AG08396 (cell line): Measurements from ENCODE around the gene ZNF232.
"Not testable (repeated sequence)": the region's sequence is repeated elsewhere in the genome, so short reads cannot be mapped to it uniquely, and the experiment has no call there.

Source experiments
- DNase-seq: peaks from one replicate; pipeline ENCODE4 v3.0.0; 2012; ENCODE audit warnings: low spot score, mixed read lengths

The ZNF232 gene

GRCh38 chr17:5111402-5112204 lies at the start of gene ZNF232:
Gene ZNF232 (minus strand): TSS chr17:5111878. CDS start chr17:5111822, 56 bp downstream.
- peak; percentile 98 for DNase-seq

DNA sequence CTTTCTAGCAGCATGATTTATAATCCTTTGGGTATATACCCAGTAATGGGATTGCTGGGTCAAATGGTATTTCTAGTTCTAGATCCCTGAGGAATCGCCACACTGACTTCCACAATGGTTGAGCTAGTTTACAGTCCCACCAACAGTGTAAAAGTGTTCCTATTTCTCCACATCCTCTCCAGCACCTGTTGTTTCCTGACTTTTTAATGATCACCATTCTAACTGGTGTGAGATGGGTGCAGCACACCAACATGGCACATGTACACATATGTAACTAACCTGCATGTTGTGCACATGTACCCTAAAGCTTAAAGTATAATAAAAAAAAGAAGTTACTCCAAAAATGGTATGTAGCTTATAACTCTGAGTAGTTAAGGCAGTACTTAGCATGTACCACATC lies 49.0 kb upstream of the ZNF232 start:
- not testable (repeated sequence) for DNase-seq

DNA sequence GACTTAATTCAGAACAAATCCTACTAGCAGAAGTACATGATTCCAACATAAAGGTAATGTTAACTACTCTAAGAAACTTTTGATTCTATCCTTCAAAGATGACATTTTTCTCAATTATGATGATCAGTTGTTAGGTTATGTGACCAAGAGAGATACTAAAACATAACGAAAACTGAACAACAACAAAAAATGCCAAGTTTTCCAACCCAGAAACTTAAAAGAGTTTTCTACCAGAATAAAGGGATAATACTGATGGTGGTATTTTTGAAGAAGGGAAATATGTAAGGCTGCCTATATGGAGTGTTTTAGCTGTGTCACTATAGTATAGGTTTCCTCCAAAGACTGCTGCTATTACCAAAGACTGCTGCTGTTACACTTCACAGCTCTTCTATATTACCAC lies 34.4 kb upstream of the ZNF232 start:
- DNase-seq = not testable (repeated sequence)

DNA sequence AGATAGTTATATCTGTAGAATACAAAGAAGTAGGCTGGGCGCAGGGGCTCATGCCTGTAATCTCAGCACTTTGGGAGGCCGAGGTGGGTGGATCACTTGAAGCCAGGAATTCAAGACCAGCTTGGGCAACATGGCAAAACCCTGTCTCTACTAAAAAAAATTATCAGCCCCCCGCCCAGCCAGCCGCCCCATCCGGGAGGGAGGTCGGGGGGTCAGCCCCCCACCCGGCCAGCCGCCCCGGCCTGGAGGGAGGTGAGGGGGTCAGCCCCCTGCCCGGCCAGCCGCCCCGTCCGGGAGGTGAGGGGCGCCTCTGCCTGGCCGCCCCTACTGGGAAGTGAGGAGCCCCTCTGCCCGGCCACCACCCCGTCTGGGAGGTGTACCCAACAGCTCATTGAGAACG lies 31.2 kb upstream of the ZNF232 start:
- not testable (repeated sequence) for DNase-seq

DNA sequence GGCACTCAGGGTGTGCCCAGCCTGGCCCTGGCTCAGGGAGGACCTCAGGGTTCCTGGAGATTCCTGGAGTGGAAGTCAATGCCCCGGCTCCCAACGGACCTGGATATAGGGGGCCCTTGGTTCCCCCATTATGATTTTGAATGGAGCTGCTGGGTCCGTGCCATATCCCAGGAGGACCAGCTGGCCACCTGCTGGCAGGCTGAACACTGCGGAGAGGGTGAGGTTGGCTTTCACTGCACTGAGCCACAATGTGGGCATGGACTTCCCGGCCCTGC lies 27.7 kb upstream of the ZNF232 start:
- no peak for DNase-seq

- DNase-seq = no peak
Observed at GRCh38 chr17:5138616-5139457, 27.2 kb upstream of the ZNF232 start.

- DNase-seq = not testable (repeated sequence)
Observed at GRCh38 chr17:5138198-5138544, 26.5 kb upstream of the ZNF232 start.

DNA sequence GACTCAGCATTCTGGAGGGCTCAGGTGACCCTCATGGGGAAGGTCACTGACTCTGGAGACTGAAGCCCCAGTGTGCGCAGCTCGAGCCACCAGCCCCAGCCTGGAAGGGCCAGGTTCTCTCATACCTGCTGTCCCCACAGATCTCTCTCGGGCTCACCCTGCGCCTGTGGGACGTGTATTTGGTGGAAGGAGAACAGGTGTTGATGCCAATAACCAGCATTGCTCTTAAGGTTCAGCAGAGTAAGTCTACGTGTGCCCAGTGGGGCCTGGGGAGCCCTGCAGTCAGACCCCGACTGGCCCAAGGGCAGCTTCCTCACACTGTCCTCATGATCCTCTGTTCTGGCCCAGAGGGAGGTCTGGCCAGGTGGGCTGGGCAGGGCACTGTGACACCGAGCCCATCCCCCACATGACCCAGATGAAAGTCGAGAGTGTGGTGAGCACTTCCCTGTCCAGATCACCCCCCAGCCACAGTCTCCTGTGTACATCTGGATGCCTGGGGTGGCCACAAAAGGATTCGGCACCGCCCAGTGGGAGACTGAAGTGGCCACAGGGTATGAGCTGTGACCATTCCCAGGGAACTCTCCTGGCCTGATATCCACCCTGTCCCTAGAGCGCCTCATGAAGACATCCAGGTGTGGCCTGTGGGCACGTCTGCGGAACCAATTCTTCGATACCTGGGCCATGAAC lies 26.0 kb upstream of the ZNF232 start:
- not testable (repeated sequence) for DNase-seq

DNA sequence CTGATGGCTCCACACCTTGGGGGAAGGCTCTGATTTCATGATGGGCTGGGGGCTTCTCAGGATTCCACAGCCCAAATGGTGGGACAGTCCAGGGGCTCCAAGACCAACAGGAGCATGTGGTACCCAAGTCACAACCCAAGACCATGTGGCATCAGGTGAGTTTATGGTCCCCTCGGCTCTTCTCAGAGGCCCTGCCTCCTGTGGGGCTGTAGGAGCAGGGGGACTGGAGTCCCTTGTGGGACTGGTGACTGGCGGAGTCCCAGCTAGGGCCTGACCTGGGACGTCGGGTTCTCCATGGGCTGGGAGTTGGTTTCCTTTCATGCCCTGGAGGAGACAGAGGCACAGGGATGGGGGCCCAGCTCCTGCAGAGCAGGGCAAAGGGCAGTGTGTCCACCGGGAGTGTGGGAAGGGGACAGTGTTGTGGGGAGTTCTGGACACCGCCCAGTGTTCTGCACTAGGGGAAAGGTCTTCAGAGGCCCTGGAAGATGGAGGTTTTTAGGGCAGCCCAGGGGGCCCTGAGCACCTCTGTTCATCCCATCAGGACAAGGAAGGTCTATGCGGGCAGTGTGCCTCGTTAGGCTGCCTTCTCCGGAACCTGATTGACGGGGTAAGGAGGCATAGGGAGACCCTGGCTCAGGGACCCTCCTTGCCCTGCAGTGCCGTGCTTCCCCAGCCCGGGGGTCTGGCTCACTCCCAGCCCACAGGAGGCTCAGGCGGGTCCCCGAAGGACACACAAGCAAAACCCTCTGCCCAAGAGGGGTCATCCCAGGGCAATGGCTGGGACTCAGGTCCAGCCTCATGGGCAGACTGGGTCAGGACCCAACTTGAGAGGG lies 25.1 kb upstream of the ZNF232 start:
- not testable (repeated sequence) for DNase-seq

DNA sequence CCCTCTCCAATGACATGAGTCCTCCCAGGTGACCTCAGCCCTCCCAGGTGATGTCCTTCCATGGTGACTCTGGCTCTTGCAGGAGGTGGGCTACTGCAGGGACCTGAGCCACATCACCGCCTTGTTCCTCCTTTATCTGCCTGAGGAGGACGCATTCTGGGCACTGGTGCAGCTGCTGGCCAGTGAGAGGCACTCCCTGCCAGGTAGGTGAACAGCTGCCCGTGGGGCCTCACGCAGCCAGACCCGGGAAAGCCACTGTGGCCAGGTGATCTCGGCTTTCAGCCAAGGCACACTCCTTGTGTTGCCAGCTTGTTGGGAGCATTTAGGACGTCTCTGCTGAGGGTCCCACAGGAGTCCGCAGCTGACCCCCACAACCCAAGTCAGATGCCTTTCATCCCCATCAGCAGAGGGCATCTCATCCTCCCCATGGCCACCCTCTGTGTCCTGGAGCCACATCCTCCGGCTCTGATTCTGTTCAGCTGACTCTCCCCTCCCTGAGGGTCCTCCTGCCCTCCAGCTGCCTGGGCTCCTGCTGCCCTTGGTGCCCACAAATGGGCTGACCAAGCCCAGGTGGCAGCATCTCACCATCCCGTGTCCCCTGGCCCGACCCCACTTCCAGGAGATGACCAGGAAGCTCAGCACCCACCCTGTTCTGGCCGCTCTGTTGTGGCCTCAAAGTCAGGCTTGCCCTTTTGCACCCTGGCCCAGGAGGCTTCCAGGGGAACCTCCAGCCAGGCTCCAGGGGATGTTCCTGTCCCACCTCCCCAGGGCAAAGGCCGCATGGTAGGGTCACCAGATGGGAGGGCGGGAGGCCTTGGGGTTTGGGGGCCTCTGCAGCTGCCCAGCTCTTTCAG lies 24.3 kb upstream of the ZNF232 start:
- no peak for DNase-seq

- not testable (repeated sequence) for DNase-seq
Observed at GRCh38 chr17:5135131-5135712, 23.5 kb upstream of the ZNF232 start.

GRCh38 chr17:5134571-5134970 lies 22.9 kb upstream of the ZNF232 start:
- not testable (repeated sequence) for DNase-seq

DNA sequence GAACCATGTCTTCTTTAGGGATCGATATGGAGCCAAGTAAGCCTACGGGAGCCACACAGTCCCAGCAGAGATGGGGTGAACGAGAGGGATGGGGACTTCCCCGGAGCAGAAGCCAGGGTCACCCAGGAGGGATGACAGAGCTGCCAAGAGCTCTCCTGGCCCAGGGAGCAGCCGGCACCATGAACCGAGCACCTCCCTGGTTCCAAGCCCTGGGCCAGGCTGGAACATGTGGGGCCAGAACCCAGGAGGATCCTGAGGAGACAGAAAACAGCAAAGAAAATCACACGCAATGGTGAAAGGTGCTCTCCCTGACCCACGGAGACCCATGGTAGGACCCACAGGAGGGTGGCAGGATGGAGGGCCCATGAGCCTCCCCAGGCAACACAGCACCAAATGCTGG lies 22.3 kb upstream of the ZNF232 start:
- not testable (repeated sequence) for DNase-seq

DNA sequence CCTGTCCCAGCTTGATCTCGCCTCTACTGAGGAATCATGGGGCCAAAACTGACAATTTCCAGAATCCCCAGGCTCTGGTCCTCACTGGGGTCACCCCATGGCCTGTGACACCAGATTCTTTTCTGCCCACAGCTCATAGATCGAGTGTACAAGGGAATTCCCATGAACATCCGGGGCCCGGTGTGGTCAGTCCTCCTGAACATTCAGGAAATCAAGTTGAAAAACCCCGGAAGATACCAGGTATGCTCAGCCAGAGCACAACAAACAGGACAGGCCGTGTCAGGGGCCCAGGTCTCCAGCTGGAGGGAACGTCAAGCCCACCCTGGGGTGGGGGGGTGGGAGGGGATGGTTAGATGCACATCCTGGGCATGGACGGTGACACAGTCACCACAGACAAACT lies 21.6 kb upstream of the ZNF232 start:
- DNase-seq = no peak

DNA sequence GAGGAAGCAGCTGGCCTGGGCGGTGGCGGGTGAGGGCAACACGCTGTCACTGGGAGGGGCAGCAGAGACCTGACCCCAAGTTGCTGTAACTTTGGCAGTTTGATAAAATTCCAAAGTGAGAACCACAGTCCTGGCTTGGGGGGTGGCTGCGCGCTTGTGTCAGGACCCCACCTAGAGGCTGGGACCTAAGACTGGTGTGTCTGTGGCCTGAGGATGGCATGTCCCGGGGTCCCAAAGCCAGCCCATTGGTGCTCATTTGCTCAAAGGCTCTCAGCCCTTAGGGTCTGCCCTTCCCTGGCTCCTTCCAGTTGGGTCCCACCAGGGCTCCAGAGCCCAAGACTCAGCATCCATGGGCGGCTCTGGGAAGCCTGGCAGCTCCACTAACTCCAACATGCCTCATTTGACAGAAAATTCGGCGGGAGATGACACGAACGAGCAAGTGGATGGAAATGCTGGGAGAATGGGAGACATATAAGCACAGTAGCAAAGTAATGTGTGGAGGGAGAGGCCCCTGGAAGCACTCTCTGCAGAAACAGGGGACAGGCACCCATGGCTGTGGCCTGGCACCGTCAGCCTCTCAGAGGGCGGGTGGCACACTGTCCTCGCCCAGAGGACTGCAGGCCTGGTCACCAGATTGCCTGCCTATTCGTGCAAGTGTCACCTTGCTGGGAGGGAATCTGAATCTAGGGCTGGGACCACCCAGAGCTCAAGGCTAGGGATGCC lies 21.0 kb upstream of the ZNF232 start:
- not testable (repeated sequence) for DNase-seq

GRCh38 chr17:5131799-5132502 lies 20.3 kb upstream of the ZNF232 start:
- not testable (repeated sequence) for DNase-seq

DNA sequence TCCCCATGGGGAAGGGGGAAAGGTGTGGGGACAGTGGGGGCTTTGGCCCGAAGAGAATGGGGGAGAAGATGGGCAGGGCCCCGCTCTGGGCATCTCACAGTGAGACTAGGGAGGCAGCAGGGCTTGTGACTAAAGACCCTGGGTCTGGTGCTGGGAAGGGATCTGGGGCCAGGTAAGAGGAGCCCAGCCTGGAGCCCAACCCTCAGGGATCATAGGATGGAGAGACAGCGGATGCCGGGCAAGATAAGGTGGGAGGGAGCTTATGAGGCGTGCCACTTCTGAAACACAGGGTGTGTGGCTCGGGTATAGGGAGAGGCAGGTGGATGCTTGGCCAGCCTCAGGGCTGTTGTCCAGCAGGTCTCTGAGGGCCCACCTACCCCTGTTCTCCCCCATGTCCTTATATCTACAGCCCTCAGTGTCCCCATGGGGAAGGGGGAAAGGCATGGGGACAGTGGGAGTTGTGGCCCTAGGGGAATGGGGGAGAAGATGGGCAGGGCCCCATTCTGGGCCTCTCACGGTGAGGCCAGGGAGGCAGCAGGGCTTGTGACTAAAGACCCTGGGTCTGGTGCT lies 19.6 kb upstream of the ZNF232 start:
- DNase-seq = no peak

GRCh38 chr17:5130687-5131086 lies 19.0 kb upstream of the ZNF232 start:
- DNase-seq = not testable (repeated sequence)

DNA sequence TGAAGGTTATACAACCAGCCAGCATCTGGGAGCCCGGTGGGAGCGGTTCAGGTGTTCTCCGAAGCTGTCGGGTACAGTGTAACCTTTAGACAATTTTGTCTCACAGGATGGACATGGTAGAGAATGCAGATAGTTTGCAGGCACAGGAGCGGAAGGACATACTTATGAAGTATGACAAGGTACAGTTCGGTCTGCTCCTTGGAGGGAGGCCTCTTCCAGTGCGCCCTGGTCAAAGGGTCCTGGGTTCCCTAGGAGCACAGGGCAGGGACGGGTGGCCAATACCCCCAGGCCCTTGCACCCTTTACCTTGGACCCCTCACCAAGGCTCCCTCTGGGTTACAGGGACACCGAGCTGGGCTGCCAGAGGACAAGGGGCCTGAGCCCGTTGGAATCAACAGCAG lies 18.6 kb upstream of the ZNF232 start:
- not testable (repeated sequence) for DNase-seq
